Measurements from ENCODE around the gene INSL6.

Gene INSL6

GRCh38 chr9:5185220-5185840 is at the start of gene INSL6:
Gene INSL6 (minus strand): TSS chr9:5185639. CDS start chr9:5185602, 37 bp downstream.
- no peak for TF ChIP-seq NFIC (IDR thresholded peaks at IDR 0.05)
- TF ChIP-seq RAD21 (IDR thresholded peaks at IDR 0.05; ENCODE audit: low read depth), result no peak
- no peak for TF ChIP-seq CREB1 (IDR thresholded peaks at IDR 0.05; ENCODE audit: low read depth)
- no peak for TF ChIP-seq EGR1 (IDR thresholded peaks at IDR 0.05)
- TF ChIP-seq EP300 (IDR thresholded peaks at IDR 0.05; ENCODE audit: borderline replicate concordance), result no peak
- TF ChIP-seq FOXM1 (IDR thresholded peaks at IDR 0.05; ENCODE audit: borderline replicate concordance, low read depth), result no peak
- TF ChIP-seq TEAD4 (IDR thresholded peaks at IDR 0.05), result no peak
- TF ChIP-seq TCF12 (IDR thresholded peaks at IDR 0.05; ENCODE audit: low read depth), result no peak
- TF ChIP-seq REST (IDR thresholded peaks at IDR 0.05; ENCODE audit: low read depth), result no peak
- no peak for TF ChIP-seq TAF1 (IDR thresholded peaks at IDR 0.05; ENCODE audit: low read depth)
- TF ChIP-seq CEBPB (IDR thresholded peaks at IDR 0.05), result no peak
- TF ChIP-seq MAX (IDR thresholded peaks at IDR 0.05), result no peak
- TF ChIP-seq ZBTB7A (IDR thresholded peaks at IDR 0.05; ENCODE audit: low read depth), result no peak
- TF ChIP-seq USF1 (IDR thresholded peaks at IDR 0.05), result no peak
- TF ChIP-seq YY1 (IDR thresholded peaks at IDR 0.05; ENCODE audit: low read depth), result no peak

- TF ChIP-seq RAD21 (IDR thresholded peaks at IDR 0.05; ENCODE audit: low read depth), result no peak
Observed at GRCh38 chr9:5231212-5231611, 45.8 kb upstream of the INSL6 start, which contains the start of gene INSL4. Gene INSL4 (plus strand): TSS chr9:5231419. CDS start chr9:5231524, 105 bp downstream.

- TF ChIP-seq NFIC (IDR thresholded peaks at IDR 0.05) (no peak), MAX (IDR thresholded peaks at IDR 0.05) (no peak), TAF1 (IDR thresholded peaks at IDR 0.05; ENCODE audit: low read depth) (no peak), USF1 (IDR thresholded peaks at IDR 0.05) (no peak), TEAD4 (IDR thresholded peaks at IDR 0.05) (no peak), RAD21 (IDR thresholded peaks at IDR 0.05; ENCODE audit: low read depth) (no peak), EGR1 (IDR thresholded peaks at IDR 0.05) (no peak), ZBTB7A (IDR thresholded peaks at IDR 0.05; ENCODE audit: low read depth) (no peak), TCF12 (IDR thresholded peaks at IDR 0.05; ENCODE audit: low read depth) (no peak)
Observed at GRCh38 chr9:5230554-5230953, 45.1 kb upstream of the INSL6 start.

GRCh38 chr9:5205071-5205470 is 19.6 kb upstream of the INSL6 start:
- TF ChIP-seq NFIC (IDR thresholded peaks at IDR 0.05) (no peak), RAD21 (IDR thresholded peaks at IDR 0.05; ENCODE audit: low read depth) (no peak), ZBTB7A (IDR thresholded peaks at IDR 0.05; ENCODE audit: low read depth) (no peak)

GRCh38 chr9:5195463-5195862 is 10.0 kb upstream of the INSL6 start:
- TF ChIP-seq EGR1 (IDR thresholded peaks at IDR 0.05) (no peak), MAX (IDR thresholded peaks at IDR 0.05) (no peak), CEBPB (IDR thresholded peaks at IDR 0.05) (no peak), TEAD4 (IDR thresholded peaks at IDR 0.05) (no peak), TAF1 (IDR thresholded peaks at IDR 0.05; ENCODE audit: low read depth) (no peak), YY1 (IDR thresholded peaks at IDR 0.05; ENCODE audit: low read depth) (no peak), RAD21 (IDR thresholded peaks at IDR 0.05; ENCODE audit: low read depth) (no peak), FOXM1 (IDR thresholded peaks at IDR 0.05; ENCODE audit: borderline replicate concordance, low read depth) (no peak), USF1 (IDR thresholded peaks at IDR 0.05) (no peak), ZBTB7A (IDR thresholded peaks at IDR 0.05; ENCODE audit: low read depth) (no peak)

GRCh38 chr9:5193345-5193744 is 7.9 kb upstream of the INSL6 start:
- no peak for TF ChIP-seq YY1 (IDR thresholded peaks at IDR 0.05; ENCODE audit: low read depth)
- no peak for TF ChIP-seq USF1 (IDR thresholded peaks at IDR 0.05)
- TF ChIP-seq CEBPB (IDR thresholded peaks at IDR 0.05), result no peak
- TF ChIP-seq CREB1 (IDR thresholded peaks at IDR 0.05; ENCODE audit: low read depth), result no peak
- no peak for TF ChIP-seq REST (IDR thresholded peaks at IDR 0.05; ENCODE audit: low read depth)
- TF ChIP-seq FOXM1 (IDR thresholded peaks at IDR 0.05; ENCODE audit: borderline replicate concordance, low read depth), result no peak
- TF ChIP-seq EGR1 (IDR thresholded peaks at IDR 0.05), result no peak
